WTC11 (cell line): ENCODE results near the gene ULK4.

ENCODE experiments used
- ARID4B ChIP-seq: sonication (generic); formaldehyde crosslinking; IDR thresholded peaks from 2 replicates; pipeline ENCODE4 v1.8.0; 2023; ENCODE audit warnings: missing genetic modification reagents, mild to moderate bottlenecking, borderline replicate concordance
- CTCF ChIP-seq: fragments of 200-600 bp; IDR thresholded peaks from 2 replicates; pipeline ENCODE4 v1.8.0; 2022; ENCODE audit warnings: antibody characterized with exemption
- FOXJ3 ChIP-seq: sonication (generic); formaldehyde crosslinking; IDR thresholded peaks from 2 replicates; pipeline ENCODE4 v1.9.0; 2021; ENCODE audit warnings: missing genetic modification reagents, mild to moderate bottlenecking, borderline replicate concordance
- GABPB1 ChIP-seq: sonication (generic); formaldehyde crosslinking; IDR thresholded peaks from 2 replicates; pipeline ENCODE4 v1.8.1; 2023; ENCODE audit warnings: mild to moderate bottlenecking, missing genetic modification reagents
- JAZF1 ChIP-seq: fragments of 250-450 bp; sonication (Bioruptor Pico); IDR thresholded peaks from 2 replicates; pipeline ENCODE4 v1.9.0; 2021; ENCODE audit warnings: moderate library complexity, mild to moderate bottlenecking, inconsistent platforms
- KAT7 ChIP-seq: sonication (generic); formaldehyde crosslinking; IDR thresholded peaks from 2 replicates; pipeline ENCODE4 v1.8.1; 2023; ENCODE audit warnings: missing genetic modification reagents, mild to moderate bottlenecking, borderline replicate concordance
- MAX ChIP-seq: sonication (generic); formaldehyde crosslinking; IDR thresholded peaks from 2 replicates; pipeline ENCODE4 v1.8.0; 2022; ENCODE audit warnings: mild to moderate bottlenecking, missing genetic modification reagents
- RELA ChIP-seq: sonication (generic); formaldehyde crosslinking; IDR thresholded peaks from 2 replicates; pipeline ENCODE4 v1.8.1; 2022; ENCODE audit warnings: missing genetic modification reagents, mild to moderate bottlenecking, borderline replicate concordance
- SP1 ChIP-seq: sonication (generic); formaldehyde crosslinking; conservative IDR thresholded peaks from 2 replicates; pipeline ENCODE4 v1.8.1; 2022; ENCODE audit warnings: missing genetic modification reagents
- TCF7 ChIP-seq: sonication (generic); formaldehyde crosslinking; IDR thresholded peaks from 2 replicates; pipeline ENCODE4 v1.8.0; 2022; ENCODE audit warnings: mild to moderate bottlenecking, low read depth, missing genetic modification reagents, moderate library complexity

GRCh38 chr3:41274944-41275668 is 686.8 kb downstream of the ULK4 start:
- no peak for TF ChIP-seq CTCF
- no peak for TF ChIP-seq FOXJ3 (CRISPR knock-in tag)
- TF ChIP-seq SP1 = no peak
- no peak for TF ChIP-seq ARID4B
- TF ChIP-seq KAT7 (CRISPR knock-in tag) = no peak
- TF ChIP-seq GABPB1 = no peak
- TF ChIP-seq RELA = no peak
- TF ChIP-seq TCF7 = no peak
- TF ChIP-seq JAZF1 = no peak
- TF ChIP-seq MAX = no peak
